H1 (cell line): ENCODE data around the gene MMP24. TPM values are rescaled to one million over a fixed set of nuclear protein-coding genes. Genes with fewer than 3 reads are reported as not detected.

Experiments
- CTCF ChIA-PET: fragments of 300-600 bp; sonication (Branson Sonifier 250); formaldehyde crosslinking; loops from one replicate; lab custom pipeline; 2021; ENCODE audit not compliant: partially characterized antibody; lab: Charles Lee
- POLR2A ChIA-PET: fragments of 300-600 bp; sonication (Branson Sonifier 250); formaldehyde crosslinking; loops from one replicate; lab custom pipeline; 2021; ENCODE audit warnings: inconsistent platforms; ENCODE audit not compliant: partially characterized antibody; lab: Charles Lee
- DNase-seq, 2 experiments: peaks; one replicate each; pipeline versions ENCODE4 v3.0.0 to v3.0.0-alpha.2; 2010 to 2022; ENCODE audit warnings: low spot score in 2 of 2, low read depth in 1 of 2, mixed read lengths in 1 of 2
- FAIRE-seq: peaks from 2 replicates; lab custom pipeline; 2011; peaks lifted over from hg19 to GRCh38; lab: Jason Lieb, UNC
- H2AFZ ChIP-seq: 2 replicates; pipeline ENCODE4 v1.8.1; 2012; ENCODE audit warnings: low read length, inconsistent platforms
- H2AK5ac ChIP-seq: 2 replicates; pipeline ENCODE4 v1.6.1; 2013; ENCODE audit warnings: low read depth, low read length
- H2BK120ac ChIP-seq: replicated peaks from 2 replicates; pipeline ENCODE3; 2013; ENCODE audit warnings: low read depth, low read length, inconsistent platforms
- H2BK12ac ChIP-seq: 2 replicates; pipeline ENCODE4 v1.6.1; 2013; ENCODE audit warnings: low read depth, low read length
- H2BK15ac ChIP-seq: 2 replicates; pipeline ENCODE4 v1.6.1; 2013; ENCODE audit warnings: low read length
- H2BK20ac ChIP-seq: 2 replicates; pipeline ENCODE4 v1.6.1; 2013; ENCODE audit warnings: low read length
- H2BK5ac ChIP-seq: 2 replicates; pipeline ENCODE4 v1.6.1; 2013; ENCODE audit warnings: low read depth, low read length
- H3K14ac ChIP-seq: 2 replicates; pipeline ENCODE4 v1.6.1; 2013; ENCODE audit warnings: inconsistent platforms; ENCODE audit not compliant: insufficient read length
- H3K18ac ChIP-seq: 2 replicates; pipeline ENCODE4 v1.6.1; 2013; ENCODE audit warnings: low read length; ENCODE audit errors: extremely low read depth
- H3K23ac ChIP-seq: 2 replicates; pipeline ENCODE4 v1.6.1; 2013; ENCODE audit warnings: inconsistent platforms; ENCODE audit not compliant: insufficient read length
- H3K23me2 ChIP-seq: 2 replicates; pipeline ENCODE4 v1.6.1; 2013; ENCODE audit warnings: low read depth, low read length
- H3K27ac ChIP-seq: 2 replicates; pipeline ENCODE4 v1.6.1; 2011; ENCODE audit warnings: low read depth, low read length, inconsistent platforms
- H3K27me3 ChIP-seq, 4 experiments: replicated peaks in 1 of 4; 1 replicate in 1 of 4; 2 replicates in 3 of 4; pipeline versions ENCODE4 v1.6.1 to v1.8.1; 2011 to 2013; ENCODE audit warnings: low read length in 3 of 4, mild to moderate bottlenecking in 3 of 4, inconsistent platforms in 2 of 4, mixed read lengths in 2 of 4, moderate library complexity in 1 of 4; ENCODE audit not compliant: control insufficient read depth in 3 of 4, insufficient read depth in 3 of 4; ENCODE audit errors: extremely low read depth in 1 of 4
- H3K36me3 ChIP-seq, 4 experiments: 2 replicates each; pipeline versions ENCODE4 v1.6.1 to v1.8.1; 2011 to 2013; ENCODE audit warnings: mild to moderate bottlenecking in 4 of 4, low read length in 3 of 4, moderate library complexity in 2 of 4, control low read depth in 1 of 4, inconsistent platforms in 1 of 4; ENCODE audit not compliant: insufficient read depth in 4 of 4, control insufficient read depth in 2 of 4
- H3K4ac ChIP-seq: replicated peaks from 2 replicates; pipeline ENCODE3; 2013; ENCODE audit warnings: low read length, low read depth, mixed read lengths, inconsistent platforms; ENCODE audit not compliant: insufficient read length
- H3K4me1 ChIP-seq, 4 experiments: replicated peaks in 1 of 4; 1 replicate in 1 of 4; 2 replicates in 3 of 4; pipeline versions ENCODE4 v1.6.1 to v1.8.1; 2011 to 2013; ENCODE audit warnings: low read length in 3 of 4, inconsistent platforms in 2 of 4, mixed read lengths in 1 of 4; ENCODE audit not compliant: insufficient read depth in 4 of 4, control insufficient read depth in 3 of 4
- H3K4me2 ChIP-seq, 2 experiments: 2 replicates each; pipeline versions ENCODE4 v1.6.1 to v1.8.1; 2011 to 2013; ENCODE audit warnings: low read depth in 2 of 2, low read length in 2 of 2, control low read depth in 1 of 2, inconsistent platforms in 1 of 2, mild to moderate bottlenecking in 1 of 2; ENCODE audit not compliant: insufficient read depth in 1 of 2
- H3K4me3 ChIP-seq, 4 experiments: fragments of 200-600, 300-600 bp in 1 of 4; sonication (generic), shearing (Covaris generic), sonication (Bioruptor Twin) in 1 of 4; 2 replicates each; pipeline versions ENCODE4 v1.5.1 to v1.8.1; 2011 to 2016; ENCODE audit warnings: low read length in 4 of 4, low read depth in 3 of 4, control low read depth in 2 of 4, inconsistent platforms in 2 of 4, mild to moderate bottlenecking in 2 of 4, mixed read lengths in 1 of 4, moderate library complexity in 1 of 4; ENCODE audit not compliant: insufficient read depth in 2 of 4; ENCODE audit errors: extremely low read depth in 1 of 4
- H3K56ac ChIP-seq: replicated peaks from 2 replicates; pipeline ENCODE3; 2013; ENCODE audit warnings: low read depth, mild to moderate bottlenecking, mixed read lengths, low read length, inconsistent platforms; ENCODE audit not compliant: insufficient read length
- H3K79me1 ChIP-seq: 2 replicates; pipeline ENCODE4 v1.6.1; 2013; ENCODE audit warnings: low read depth, low read length, control low read depth
- H3K79me2 ChIP-seq, 2 experiments: 2 replicates each; pipeline versions ENCODE4 v1.6.1 to v1.8.1; 2012 to 2013; ENCODE audit warnings: low read length in 2 of 2, mild to moderate bottlenecking in 2 of 2, inconsistent platforms in 1 of 2; ENCODE audit not compliant: insufficient read depth in 2 of 2, control insufficient read depth in 1 of 2
- H3K9ac ChIP-seq, 4 experiments: replicated peaks in 1 of 4; 1 replicate in 1 of 4; 2 replicates in 3 of 4; pipeline versions ENCODE4 v1.6.1 to v1.8.1; 2011 to 2013; ENCODE audit warnings: low read depth in 3 of 4, low read length in 3 of 4, control low read depth in 2 of 4, mild to moderate bottlenecking in 2 of 4, moderate library complexity in 2 of 4, inconsistent platforms in 1 of 4; ENCODE audit errors: extremely low read depth in 1 of 4
- H3K9me3 ChIP-seq, 2 experiments: 2 replicates each; pipeline versions ENCODE4 v1.6.1 to v1.8.1; 2012 to 2013; ENCODE audit warnings: mild to moderate bottlenecking in 2 of 2, moderate library complexity in 2 of 2, control low read depth in 1 of 2, inconsistent platforms in 1 of 2, low read depth in 1 of 2, low read length in 1 of 2, mixed read lengths in 1 of 2; ENCODE audit not compliant: insufficient read depth in 2 of 2
- H4K20me1 ChIP-seq, 2 experiments: replicated peaks in 1 of 2; 2 replicates each; pipeline versions ENCODE3 to v1.8.1; 2011 to 2013; ENCODE audit warnings: inconsistent platforms in 2 of 2, low read length in 2 of 2, mild to moderate bottlenecking in 1 of 2; ENCODE audit not compliant: insufficient read depth in 2 of 2, control insufficient read depth in 1 of 2
- H4K5ac ChIP-seq: 2 replicates; pipeline ENCODE4 v1.6.1; 2013; ENCODE audit warnings: low read length, low read depth, mixed read lengths, inconsistent platforms; ENCODE audit not compliant: insufficient read length
- H4K8ac ChIP-seq: 2 replicates; pipeline ENCODE4 v1.8.0; 2013; ENCODE audit warnings: mild to moderate bottlenecking, moderate library complexity, low read length, inconsistent platforms; ENCODE audit not compliant: insufficient read depth; ENCODE audit errors: extremely low read depth
- H4K91ac ChIP-seq: replicated peaks from 2 replicates; pipeline ENCODE3; 2013; ENCODE audit warnings: low read length, mixed read lengths, inconsistent platforms; ENCODE audit not compliant: insufficient read length
- BRCA1 ChIP-seq: IDR thresholded peaks from 2 replicates; pipeline ENCODE4 v1.6.1; 2012; ENCODE audit warnings: low read depth, low read length, improper control_type of control experiment
- CHD2 ChIP-seq: IDR thresholded peaks from 2 replicates; pipeline ENCODE4 v1.6.1; 2012; ENCODE audit warnings: low read length, improper control_type of control experiment
- CREB1 ChIP-seq: IDR thresholded peaks from 2 replicates; pipeline ENCODE4 v1.6.1; 2012; ENCODE audit warnings: inconsistent platforms
- RFX5 ChIP-seq: IDR thresholded peaks from 2 replicates; pipeline ENCODE4 v1.6.1; 2011; ENCODE audit warnings: low read depth, low read length, improper control_type of control experiment, borderline replicate concordance
- SIN3A ChIP-seq, 2 experiments: IDR thresholded peaks in 1 of 2; conservative IDR thresholded peaks in 1 of 2; 2 replicates each; pipeline ENCODE4 v1.6.1; 2011 to 2012; ENCODE audit warnings: low read length in 2 of 2, improper control_type of control experiment in 1 of 2, low read depth in 1 of 2, mild to moderate bottlenecking in 1 of 2
- SP1 ChIP-seq: IDR thresholded peaks from 2 replicates; pipeline ENCODE4 v1.6.1; 2011; ENCODE audit warnings: low read depth, low read length
- TBP ChIP-seq: IDR thresholded peaks from 2 replicates; pipeline ENCODE4 v1.6.1; 2011; ENCODE audit warnings: low read depth, low read length, improper control_type of control experiment
- WGBS, 2 experiments: shearing (Covaris generic) in 1 of 2; methylation state at CpG; one replicate each; pipeline versions ENCODE4 v1.1.6 to v1.1.7; 2013 to 2015; ENCODE audit warnings: low lambda C conversion rate in 2 of 2, mixed read lengths in 2 of 2, inconsistent platforms in 1 of 2, low coverage in 1 of 2, missing lambda C conversion rate in 1 of 2; ENCODE audit not compliant: insufficient replicate concordance in 2 of 2, insufficient coverage in 1 of 2, insufficient read length in 1 of 2; ENCODE audit errors: extremely low coverage in 1 of 2, missing lambda C conversion rate in 1 of 2; 5-methylcytosine and 5-hydroxymethylcytosine counted together
- polyA plus RNA-seq, 7 experiments: library from polyadenylated mRNA; depleted of rRNA in 3 of 7; stranded (reverse) in 5 of 7; unstranded in 2 of 7; fragments of >200 nt in 5 of 7; fragments of 200-250 nt in 2 of 7; gene quantifications; 1 replicate in 5 of 7; 2 replicates in 1 of 7; 4 replicates in 1 of 7; pipeline versions ENCODE4 v1.2.1 to v1.2.3, GENCODE V29; 2011 to 2013; ENCODE audit warnings: missing spikeins in 2 of 7, mixed read lengths in 2 of 7
- total RNA-seq: library from RNA; stranded (reverse); fragmentation: NEBNext Ultra II Directional; extraction: Animal tissue kit (Norgen Biotek cat#: 25700); gene quantifications from 2 replicates; pipeline ENCODE4 v1.2.1, GENCODE V29; 2021

MMP24 gene
- total and polyA plus RNA-seq, 2 of the 8 experiments (the other 6 are each of a cell fraction or from before 2014, with no cell fraction given) = 18.8 to 21.4 TPM

DNA sequence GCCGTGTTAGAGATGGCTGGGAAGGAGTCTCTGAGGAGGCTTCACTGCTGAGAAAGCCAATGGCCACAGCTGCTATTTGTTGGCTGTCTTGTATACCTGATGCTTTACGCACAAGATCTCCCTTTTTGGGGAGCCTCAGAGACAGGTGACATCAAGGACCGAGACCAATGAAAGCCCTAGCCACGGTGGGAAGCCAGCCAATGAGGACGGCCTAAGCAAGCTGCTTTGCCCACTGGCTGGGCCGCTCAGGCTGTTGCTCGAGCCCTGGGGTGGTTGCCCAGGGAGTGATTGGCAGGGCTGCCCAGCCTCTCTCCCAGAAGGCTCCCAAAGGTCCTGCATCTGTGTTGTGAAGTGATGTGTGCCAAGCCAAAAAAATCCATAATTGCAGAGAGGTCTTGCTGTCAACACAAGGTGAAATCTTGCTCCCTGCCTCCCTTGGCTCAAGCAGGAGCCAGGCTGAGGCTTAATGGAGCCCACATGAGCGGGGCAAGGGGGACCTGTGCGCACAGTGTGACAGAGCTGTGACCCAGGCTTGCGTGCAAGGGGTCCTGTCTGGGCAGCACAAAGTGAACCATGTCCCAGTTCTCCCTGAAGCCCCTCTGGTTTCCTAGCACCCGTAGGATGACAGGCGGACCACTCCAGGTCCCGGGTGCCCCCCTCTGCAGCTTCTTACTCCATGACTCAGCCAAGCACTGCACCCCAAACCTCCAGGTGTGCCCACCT lies 47.1 kb downstream of the MMP24 start:
- POLR2A ChIA-PET = interaction anchor here (0.7 to 7.9 kb wide), 7 partner anchors 7 to 181 kb away, joined by 3 to 98 read pairs (median 4); partner anchors contain the start of genes EIF6 and MMP24
- H3K4me2 ChIP-seq = no peak overlapping the region
- peak; percentile 13 for FAIRE-seq

More for the DNA sequence above, 47.1 kb downstream of the MMP24 start:
- DNase-seq = no peak
- Histone ChIP-seq H2BK15ac (no peak overlapping the region), H3K4me1 (peaks cover 5 to 14% (median 7%) of the 10 kb centered on the region in 4 experiments), H4K91ac (no peak overlapping the region), H3K36me3 (peaks cover 1 to 21% (median 2%) of the 10 kb centered on the region in 4 experiments; a peak in 7 of 8 replicates), H3K18ac (peak overlapping the region; percentile 28), H4K8ac (no peak overlapping the region), H3K14ac (no peak overlapping the region), H3K56ac (no peak overlapping the region), H3K9ac (peak overlapping the region in 2 of 4 experiments; percentile 8 to 19; a peak in 1 of 7 replicates), H3K4me3 (no peak overlapping the region), H3K27ac (peak overlapping the region; percentile 52), H4K20me1 (no peaks in the 10 kb centered on the region), H3K23me2 (peaks cover 4% of the 10 kb centered on the region; the same call in 1 of the 2 replicates), H3K4ac (no peak overlapping the region), H2BK120ac (no peak overlapping the region), H3K9me3 (no peaks in the 10 kb centered on the region), H2AFZ (no peak overlapping the region), H3K27me3 (no peaks in the 10 kb centered on the region), H4K5ac (peak overlapping the region; percentile 13), H2BK12ac (no peak overlapping the region), H2BK5ac (no peak overlapping the region), H2AK5ac (no peak overlapping the region), H3K79me1 (no peaks in the 10 kb centered on the region; the same call in 1 of the 2 replicates), H2BK20ac (no peak overlapping the region), H3K79me2 (no peaks in the 10 kb centered on the region), H3K23ac (no peak overlapping the region)
- CTCF ChIA-PET = interaction anchor here (0.6 to 11.5 kb wide), 5 partner anchors 35 to 262 kb away, joined by 3 to 135 read pairs (median 4); partner anchors contain the start of gene EDEM2
- WGBS, 2 experiments = 80% methylated on average over 13 of the region's 13 CpGs; no CpG with 5 or more reads in 1 of the 2 experiments
- TF ChIP-seq SIN3A (conservative IDR thresholded peaks at IDR 0.05 in 1 of 2, IDR thresholded peaks at IDR 0.05 in 1 of 2; ENCODE audit: low read depth in 1 of 2, low read length in 2 of 2) (no peak), CHD2 (0 out of 2 replicates have a peak, but pooled peaks have one; percentile 22), SP1 (peak; percentile 62; the same call in 1 of the 2 replicates), TBP (0 out of 2 replicates have a peak, but pooled peaks have one; percentile 17), RFX5 (peak; percentile 92), BRCA1 (no peak), CREB1 (peak; percentile 58; the same call in 1 of the 2 replicates)
